AG09309 (cell line): Measurements from ENCODE around the gene SLC29A4.
"Not testable (repeated sequence)": the region's sequence is repeated elsewhere in the genome, so short reads cannot be mapped to it uniquely, and the experiment has no call there.

ENCODE experiments used
- DNase-seq: peaks from one replicate; pipeline ENCODE4 v3.0.0-alpha.2; 2010; ENCODE audit warnings: low read depth
- H3K4me3 ChIP-seq: 2 replicates; pipeline ENCODE4 v1.5.1; 2011; ENCODE audit warnings: mild to moderate bottlenecking, low read depth, low read length, moderate library complexity; ENCODE audit not compliant: control insufficient read depth
- TF ChIP-seq, protein P1 (sequence below): IDR thresholded peaks from 2 replicates; pipeline ENCODE4 v1.5.1; 2011; ENCODE audit warnings: mild to moderate bottlenecking, low read depth, low read length, inconsistent platforms; ENCODE audit not compliant: insufficient read depth, control insufficient read depth; ENCODE audit errors: missing control alignments

Gene SLC29A4

DNA sequence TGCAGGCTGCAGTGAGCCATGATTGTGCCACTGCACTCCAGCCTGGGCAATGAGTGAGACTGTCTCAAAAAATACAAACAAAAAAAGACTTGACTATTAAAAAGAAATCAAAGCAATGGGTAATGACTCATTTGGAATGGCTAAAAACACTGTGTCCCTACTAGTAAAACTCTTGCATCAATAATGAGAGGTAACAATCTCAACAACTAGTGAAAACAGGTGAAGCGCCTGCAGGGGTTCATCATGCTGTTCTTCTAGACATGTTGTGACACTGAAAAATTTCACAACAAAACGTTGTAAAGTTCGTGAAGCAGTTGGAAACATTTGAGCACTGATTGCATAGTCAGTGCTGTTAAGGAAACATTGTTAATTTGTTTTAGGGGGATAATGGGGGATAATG lies 26.9 kb upstream of the SLC29A4 start:
- no peak overlapping the region for H3K4me3 ChIP-seq
- TF ChIP-seq, protein P1, sequence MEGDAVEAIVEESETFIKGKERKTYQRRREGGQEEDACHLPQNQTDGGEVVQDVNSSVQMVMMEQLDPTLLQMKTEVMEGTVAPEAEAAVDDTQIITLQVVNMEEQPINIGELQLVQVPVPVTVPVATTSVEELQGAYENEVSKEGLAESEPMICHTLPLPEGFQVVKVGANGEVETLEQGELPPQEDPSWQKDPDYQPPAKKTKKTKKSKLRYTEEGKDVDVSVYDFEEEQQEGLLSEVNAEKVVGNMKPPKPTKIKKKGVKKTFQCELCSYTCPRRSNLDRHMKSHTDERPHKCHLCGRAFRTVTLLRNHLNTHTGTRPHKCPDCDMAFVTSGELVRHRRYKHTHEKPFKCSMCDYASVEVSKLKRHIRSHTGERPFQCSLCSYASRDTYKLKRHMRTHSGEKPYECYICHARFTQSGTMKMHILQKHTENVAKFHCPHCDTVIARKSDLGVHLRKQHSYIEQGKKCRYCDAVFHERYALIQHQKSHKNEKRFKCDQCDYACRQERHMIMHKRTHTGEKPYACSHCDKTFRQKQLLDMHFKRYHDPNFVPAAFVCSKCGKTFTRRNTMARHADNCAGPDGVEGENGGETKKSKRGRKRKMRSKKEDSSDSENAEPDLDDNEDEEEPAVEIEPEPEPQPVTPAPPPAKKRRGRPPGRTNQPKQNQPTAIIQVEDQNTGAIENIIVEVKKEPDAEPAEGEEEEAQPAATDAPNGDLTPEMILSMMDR = no peak
- no peak for DNase-seq

DNA sequence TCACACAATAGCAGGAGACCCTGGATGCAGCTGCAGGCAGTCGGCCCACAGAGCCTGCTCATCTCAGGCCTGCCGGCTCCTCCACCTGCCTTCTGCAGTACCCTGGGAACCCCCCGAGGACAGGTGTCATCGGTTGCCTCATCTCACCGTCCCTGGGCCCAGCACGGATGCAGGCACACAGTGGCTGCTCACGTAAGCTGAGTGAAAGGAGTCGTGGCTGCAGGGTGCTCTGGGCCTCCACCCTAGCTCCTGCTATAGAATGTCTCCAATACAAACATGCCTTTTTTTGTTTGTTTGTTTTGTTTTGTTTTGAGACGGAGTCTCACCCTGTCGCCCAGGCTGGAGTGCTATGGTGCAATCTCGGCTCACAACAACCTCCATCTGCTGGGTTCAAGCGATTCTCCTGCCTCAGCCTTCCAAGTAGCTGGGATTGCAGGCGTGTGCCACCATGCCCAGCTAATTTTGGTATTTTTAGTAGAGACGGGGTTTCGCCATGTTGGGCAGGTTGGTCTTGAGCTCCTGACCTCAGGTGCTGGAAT lies 22.1 kb upstream of the SLC29A4 start:
- DNase-seq, H3K4me3 ChIP-seq: not testable (repeated sequence)

DNA sequence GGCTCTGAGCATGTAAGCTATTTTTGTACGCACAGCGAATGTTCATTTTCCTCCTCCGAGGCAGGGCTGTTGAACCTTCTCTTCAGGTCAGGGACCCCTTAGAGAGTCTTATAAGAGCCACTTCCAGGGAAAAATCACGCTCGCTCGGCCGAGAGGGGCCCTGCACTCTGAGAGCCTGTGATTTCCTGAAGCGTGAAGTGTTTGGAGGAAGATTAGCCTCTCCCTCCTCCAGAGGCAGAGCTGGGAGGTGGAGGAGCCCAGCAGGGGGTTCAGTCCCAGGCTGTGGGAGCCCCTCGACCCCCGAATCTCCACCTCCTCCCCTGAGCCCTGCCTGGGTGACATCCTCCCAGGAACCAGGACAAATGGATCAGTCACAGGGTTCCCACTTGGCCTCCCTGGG lies 19.7 kb upstream of the SLC29A4 start:
- not testable (repeated sequence) for DNase-seq, H3K4me3 ChIP-seq

DNA sequence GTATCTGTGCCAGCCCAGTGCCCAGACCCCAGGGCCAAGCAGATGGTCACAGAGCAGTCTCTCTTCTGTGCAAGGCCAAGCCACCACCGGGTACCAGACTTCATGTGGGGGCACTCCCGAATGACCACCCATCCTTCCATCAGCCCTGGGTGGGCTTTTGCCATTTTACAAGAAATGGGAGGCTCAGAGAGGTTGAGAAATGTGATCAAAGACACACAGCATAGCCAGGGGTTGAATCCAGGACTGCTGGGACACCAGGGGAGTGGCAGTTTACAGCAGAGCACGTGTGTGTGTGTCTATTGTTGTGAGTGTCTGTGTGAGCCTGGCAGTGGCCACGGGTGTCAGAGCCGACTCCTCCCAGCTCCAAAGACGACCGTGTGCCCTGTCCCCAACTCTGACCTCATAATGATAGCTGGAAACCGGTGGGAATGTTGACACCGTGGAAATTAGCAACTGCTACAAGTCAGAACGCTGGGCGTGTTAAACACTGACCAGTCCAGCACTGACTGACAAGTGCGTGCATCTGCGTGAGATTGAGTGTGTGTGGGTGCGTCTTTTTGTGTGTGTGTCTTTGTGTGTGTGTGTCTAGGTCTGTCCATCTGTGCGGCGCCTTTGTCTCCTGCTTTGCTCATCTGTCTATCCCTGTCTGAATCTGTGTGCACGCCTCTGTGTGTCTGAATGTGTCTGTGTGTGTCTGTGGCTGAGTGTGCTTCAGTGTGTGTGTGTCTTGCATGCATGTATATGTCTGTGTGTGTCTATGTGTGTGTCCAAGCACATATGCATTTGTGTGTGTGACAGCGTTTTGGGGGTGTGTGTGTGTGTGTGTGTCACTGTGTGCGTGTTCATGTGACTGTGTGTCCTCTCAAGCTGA lies 17.2 kb upstream of the SLC29A4 start:
- no peak for DNase-seq
- no peak overlapping the region for H3K4me3 ChIP-seq
- TF ChIP-seq, protein P1 = no peak

DNA sequence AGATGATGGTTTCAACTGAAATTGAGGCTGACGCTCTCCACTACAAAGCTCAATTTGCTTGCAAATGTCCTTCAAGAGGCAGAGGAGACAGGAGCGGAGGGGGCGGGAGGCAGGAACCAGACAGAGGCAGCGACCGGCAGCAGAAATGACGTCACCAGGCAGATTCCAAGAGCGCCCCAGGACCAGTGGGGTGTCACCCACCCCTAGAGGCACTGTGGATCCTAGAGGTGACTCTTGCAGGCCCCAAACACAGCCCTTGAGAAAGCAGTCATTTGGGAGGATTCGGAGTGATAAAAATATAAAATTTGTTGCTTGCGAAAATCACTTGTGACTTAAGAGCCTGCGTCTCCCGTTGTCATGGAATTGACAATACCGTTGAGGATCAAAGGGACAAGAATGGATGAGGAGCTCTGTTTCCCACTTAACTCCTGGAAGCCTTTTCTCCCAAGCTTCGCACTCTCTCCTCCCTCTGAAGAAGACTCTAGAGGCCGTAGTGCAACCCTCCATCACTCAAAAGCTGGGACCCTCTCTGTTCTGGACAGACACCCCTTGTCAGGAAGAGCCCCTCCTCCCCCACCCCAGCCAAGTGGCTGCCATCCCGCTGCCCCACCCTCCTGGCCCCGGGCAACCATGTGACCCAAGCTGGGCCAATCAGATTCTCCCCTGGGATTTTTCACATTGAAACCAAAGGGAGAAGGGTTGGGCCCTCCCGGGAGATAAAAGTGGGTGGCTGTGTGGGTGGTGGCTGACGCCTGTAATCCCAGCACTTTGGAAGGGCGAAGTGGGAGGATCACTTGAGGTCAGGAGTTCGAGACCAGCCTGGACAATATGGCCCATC lies 16.3 kb upstream of the SLC29A4 start:
- DNase-seq = no peak
- no peak overlapping the region for H3K4me3 ChIP-seq
- TF ChIP-seq, protein P1 = no peak

DNA sequence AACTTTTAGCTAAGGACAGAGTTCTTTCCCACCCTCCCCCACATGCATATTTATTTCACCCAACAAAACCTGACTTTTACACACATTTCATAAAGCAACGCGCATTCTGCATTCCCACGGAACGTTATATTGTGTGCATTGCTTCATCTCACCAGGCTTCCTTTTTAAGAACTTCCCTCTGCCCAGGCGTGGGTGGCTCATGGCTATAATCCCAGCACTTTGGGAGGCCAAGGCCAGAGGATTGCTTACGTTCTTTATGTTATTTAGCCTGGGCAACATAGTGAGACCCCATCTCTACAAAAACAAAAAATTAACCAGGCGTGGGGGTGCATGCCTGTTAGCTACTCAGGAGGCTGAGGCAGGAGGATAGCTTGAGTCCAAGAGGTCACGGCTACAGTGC lies 14.9 kb upstream of the SLC29A4 start:
- H3K4me3 ChIP-seq, DNase-seq: not testable (repeated sequence)

DNA sequence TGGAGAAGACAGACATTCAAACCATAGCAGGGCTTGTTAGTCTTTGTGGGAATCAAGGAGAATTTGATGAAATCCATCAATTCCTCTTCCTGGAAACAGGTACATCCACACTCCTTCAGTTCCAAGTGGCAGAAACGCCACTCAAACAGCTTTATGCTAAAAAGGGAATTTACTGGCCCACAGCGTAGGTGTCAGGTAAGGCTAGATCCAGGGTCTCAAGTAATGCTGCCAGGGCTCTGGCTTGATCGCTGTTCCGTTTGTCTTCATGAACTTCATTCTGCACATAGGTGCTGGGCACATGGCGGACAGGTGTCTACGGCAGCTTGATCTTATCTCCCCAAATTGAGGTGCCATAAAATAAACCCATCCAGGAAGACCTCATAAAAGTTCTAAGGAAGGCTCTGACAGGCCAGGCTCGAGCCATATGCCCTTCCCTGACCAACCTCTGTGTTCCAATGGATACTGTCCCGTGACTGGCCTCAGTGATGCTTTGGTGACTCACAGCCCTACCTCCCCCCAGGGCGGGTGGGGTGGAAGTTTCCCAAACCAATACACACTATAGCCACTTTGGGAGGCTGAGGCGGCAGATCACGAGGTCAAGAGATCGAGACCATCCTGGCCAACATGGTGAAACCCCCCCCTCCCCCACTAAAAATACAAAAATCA lies 12.6 kb upstream of the SLC29A4 start:
- DNase-seq, H3K4me3 ChIP-seq: not testable (repeated sequence)

DNA sequence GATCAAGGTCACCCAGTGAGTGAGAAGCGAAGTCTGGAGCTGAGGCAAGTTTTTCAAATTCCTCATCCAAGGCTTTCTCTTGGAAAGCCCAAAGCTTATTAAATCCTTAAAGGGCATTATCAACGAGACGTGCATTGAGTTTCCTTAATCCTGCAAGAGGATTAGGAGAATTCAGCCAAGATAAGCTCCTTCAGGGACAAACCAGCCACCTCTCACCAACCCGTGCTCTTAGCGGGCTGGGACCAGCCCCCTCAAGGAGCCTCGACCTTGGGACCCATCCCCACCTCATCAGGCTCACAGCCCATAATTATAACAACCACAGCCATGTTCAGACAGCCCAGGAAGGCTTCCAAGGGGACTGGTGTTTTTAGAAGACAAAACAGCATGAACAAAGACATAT lies 12.0 kb upstream of the SLC29A4 start:
- TF ChIP-seq, protein P1 = no peak
- H3K4me3 ChIP-seq = no peak overlapping the region
- no peak for DNase-seq

DNA sequence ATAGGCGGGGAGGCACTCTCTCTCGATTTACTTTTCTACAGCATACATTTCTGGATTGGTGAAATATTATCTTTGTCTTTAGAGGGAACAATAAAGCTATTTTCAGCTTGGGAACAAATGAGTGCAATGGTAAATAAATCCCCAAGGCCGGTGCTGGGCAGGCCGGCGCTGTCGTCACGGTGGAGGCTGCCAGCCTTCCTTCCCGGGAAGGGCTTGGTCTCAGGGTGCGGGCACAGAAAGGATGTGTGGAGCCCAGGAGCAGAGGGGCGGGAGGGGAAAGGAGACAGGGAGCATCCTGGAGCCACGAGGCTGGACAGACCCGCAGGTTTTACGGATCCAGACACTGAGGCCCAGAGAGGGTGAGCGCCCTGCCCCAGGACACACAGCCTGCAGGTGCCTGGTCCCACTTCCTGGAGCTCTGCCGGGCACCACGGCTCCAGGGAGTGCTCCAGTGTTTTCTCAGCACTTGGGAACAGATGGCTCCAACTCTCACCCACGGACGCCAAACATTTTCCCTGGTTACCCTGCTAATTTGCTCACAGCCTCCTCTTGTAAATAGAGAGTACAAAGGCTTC lies 8.8 kb upstream of the SLC29A4 start:
- not testable (repeated sequence) for DNase-seq, H3K4me3 ChIP-seq
